Adrenal gland (tissue), 12 donors: ENCODE data around the gene GPR45. TPM values are rescaled to one million over a fixed set of nuclear protein-coding genes. Genes with fewer than 3 reads are reported as not detected.

Experiments
- DNase-seq, 7 donors: peaks; one replicate each; pipeline ENCODE4 v3.0.0-alpha.2; 2019 to 2020
- H3K27ac ChIP-seq, 5 donors: fragments of 200-600 bp; sonication (generic) in 4 of 5; 1 replicate in 3 of 5; 2 replicates in 2 of 5; pipeline versions ENCODE4 v1.5.1 to v1.8.0; 2016 to 2020; ENCODE audit warnings: mild to moderate bottlenecking in 1 of 5
- H3K27me3 ChIP-seq: fragments of 200-600 bp; 2 replicates; pipeline ENCODE4 v1.8.0; 2021
- H3K36me3 ChIP-seq, 2 donors: fragments of 200-600 bp; replicated peaks in 1 of 2; 1 replicate in 1 of 2; 2 replicates in 1 of 2; pipeline versions ENCODE4 v1.5.1 to v1.8.0; 2018 to 2022
- H3K4me1 ChIP-seq, 2 donors: fragments of 200-600 bp; replicated peaks in 1 of 2; 1 replicate in 1 of 2; 2 replicates in 1 of 2; pipeline versions ENCODE4 v1.5.1 to v1.8.0; 2018 to 2021
- H3K4me3 ChIP-seq, 4 donors: fragments of 200-600 bp; sonication (generic) in 3 of 4; one replicate each; pipeline ENCODE4 v1.5.1; 2016 to 2018
- H3K9me3 ChIP-seq, 3 donors: fragments of 200-600 bp; sonication (generic) in 1 of 3; replicated peaks in 1 of 3; 1 replicate in 2 of 3; 2 replicates in 1 of 3; pipeline versions ENCODE4 v1.5.1 to v1.8.0; 2016 to 2021
- POLR2A ChIP-seq, 2 donors: fragments of 450-650 bp; IDR thresholded peaks; one replicate each; pipeline ENCODE4 v1.6.1; 2017; ENCODE audit warnings: antibody characterized with exemption in 2 of 2, mild to moderate bottlenecking in 2 of 2, moderate library complexity in 1 of 2
- WGBS, 4 donors: extraction: QIAGEN DNeasy Blood & Tissue Kit in 2 of 4; methylation state at CpG; one replicate each; pipeline versions ENCODE4 v1.1.5 to v1.1.7; 2013 to 2017; 5-methylcytosine and 5-hydroxymethylcytosine counted together
- intact Hi-C, 2 donors: fragments of 100-400 bp; cut with DNase I; formaldehyde crosslinking; loops; one replicate each; pipeline versions ENCODE4 v1.14.1 to v1.15.0; 2022 to 2023
- polyA plus RNA-seq, 3 donors: library from polyadenylated mRNA; stranded (reverse); fragments of 200-250 nt in 2 of 3; fragments of 350-450 nt in 1 of 3; fragmentation: Illumina TruSeq in 1 of 3; extraction: RNeasy Lipid Tissue Mini Kit (QIAGEN cat#74804) in 1 of 3; gene quantifications; one replicate each; pipeline ENCODE4 v1.2.3, GENCODE V29; 2013 to 2014
- total RNA-seq, 9 donors: library from RNA; depleted of rRNA in 4 of 9; stranded (reverse); fragments of >200 nt in 4 of 9; fragments of 120-200 nt in 1 of 9; fragmentation: NEBNext Ultra II Directional in 1 of 9; extraction: Animal tissue kit (Norgen Biotek cat#: 25700) in 1 of 9; gene quantifications; one replicate each; pipeline versions ENCODE4 v1.1.0 to v1.2.4, GENCODE V29; 2013 to 2023
- TF ChIP-seq, protein P1 (sequence below), 6 experiments: fragments of 450-650 bp in 4 of 6; fragments of 200-600 bp in 2 of 6; sonication (generic) in 1 of 6; IDR thresholded peaks; 1 replicate in 5 of 6; 2 replicates in 1 of 6; pipeline versions ENCODE4 v1.5.1 to v1.8.0; 2016 to 2021; ENCODE audit warnings: antibody characterized with exemption in 6 of 6, mild to moderate bottlenecking in 2 of 6, moderate library complexity in 1 of 6
- donor health status: healthy with polysubstance abuse.
- donor health status: Bipolar disorder and iron deficiency.
- donor health status: DM: yes; HTN: yes; CAD: no.
- donor health status: DM: no; HTN: no; CAD: no.
- donor health status: DM: no; HTN: no; CAD: no.
- donor health status: DM: yes; HTN: yes; CAD: no.

GPR45 gene
- total and polyA plus RNA-seq, 12 donors: 0.14 TPM; not detected in 11

GRCh38 chr2:105290981-105291660 lies 49.6 kb downstream of the GPR45 start:
- TF ChIP-seq, protein P1, sequence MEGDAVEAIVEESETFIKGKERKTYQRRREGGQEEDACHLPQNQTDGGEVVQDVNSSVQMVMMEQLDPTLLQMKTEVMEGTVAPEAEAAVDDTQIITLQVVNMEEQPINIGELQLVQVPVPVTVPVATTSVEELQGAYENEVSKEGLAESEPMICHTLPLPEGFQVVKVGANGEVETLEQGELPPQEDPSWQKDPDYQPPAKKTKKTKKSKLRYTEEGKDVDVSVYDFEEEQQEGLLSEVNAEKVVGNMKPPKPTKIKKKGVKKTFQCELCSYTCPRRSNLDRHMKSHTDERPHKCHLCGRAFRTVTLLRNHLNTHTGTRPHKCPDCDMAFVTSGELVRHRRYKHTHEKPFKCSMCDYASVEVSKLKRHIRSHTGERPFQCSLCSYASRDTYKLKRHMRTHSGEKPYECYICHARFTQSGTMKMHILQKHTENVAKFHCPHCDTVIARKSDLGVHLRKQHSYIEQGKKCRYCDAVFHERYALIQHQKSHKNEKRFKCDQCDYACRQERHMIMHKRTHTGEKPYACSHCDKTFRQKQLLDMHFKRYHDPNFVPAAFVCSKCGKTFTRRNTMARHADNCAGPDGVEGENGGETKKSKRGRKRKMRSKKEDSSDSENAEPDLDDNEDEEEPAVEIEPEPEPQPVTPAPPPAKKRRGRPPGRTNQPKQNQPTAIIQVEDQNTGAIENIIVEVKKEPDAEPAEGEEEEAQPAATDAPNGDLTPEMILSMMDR (IDR thresholded peaks at IDR 0.05): no peak
- TF ChIP-seq POLR2A (IDR thresholded peaks at IDR 0.05): no peak
- WGBS, 4 donors: 87 to 95% (median 93%) methylated on average over 6 of the region's 6 CpGs
- Histone ChIP-seq H3K4me1 (peaks cover 3 to 15% of the 10 kb centered on the region in 2 donors), H3K27ac (no peak overlapping the region), H3K27me3 (no peaks in the 10 kb centered on the region), H3K4me3 (no peak overlapping the region), H3K36me3 (peaks cover 0 to 31% of the 10 kb centered on the region in 2 donors), H3K9me3 (no peaks in the 10 kb centered on the region)
- DNase-seq: no peak
- intact Hi-C loops: loop anchor here in 1 of 2 donors (5.0 kb wide), 1 partner anchor 174 kb away; no protein-coding TSS in a partner anchor

- H3K4me3 ChIP-seq: no peak overlapping the region
- DNase-seq: no peak
- H3K4me1 ChIP-seq: peaks cover 3 to 15% of the 10 kb centered on the region in 2 donors
- 91 to 95% (median 92%) methylated on average over 2 of the region's 2 CpGs for WGBS, 4 donors
- peaks cover 0 to 31% of the 10 kb centered on the region in 2 donors for H3K36me3 ChIP-seq
- no peaks in the 10 kb centered on the region for H3K9me3 ChIP-seq
- intact Hi-C loops: loop anchor here in 1 of 2 donors (5.0 kb wide), 1 partner anchor 175 kb away; no protein-coding TSS in a partner anchor
- TF ChIP-seq, protein P1 (IDR thresholded peaks at IDR 0.05): no peak
- TF ChIP-seq POLR2A (IDR thresholded peaks at IDR 0.05): no peak
- no peaks in the 10 kb centered on the region for H3K27me3 ChIP-seq
- H3K27ac ChIP-seq: no peak overlapping the region
Measured at GRCh38 chr2:105291981-105292380, 50.4 kb downstream of the GPR45 start.

Other genes starting within 250 kb of the GPR45 start
- gene MRPS9, start 203.7 kb upstream of the GPR45 start, total RNA-seq: 10 to 100 TPM; 24.1 to 76.3 (median 34.3) TPM
- 10 to 100 TPM; 45.4 to 69.2 (median 59.1) TPM for gene MRPS9, start 203.7 kb upstream of the GPR45 start, polyA plus RNA-seq
- 10 to 100 TPM; 11.2 to 29.7 (median 24.0) TPM for gene TGFBRAP1, start 88.0 kb downstream of the GPR45 start, total RNA-seq
- gene TGFBRAP1, start 88.0 kb downstream of the GPR45 start, polyA plus RNA-seq: 10 to 100 TPM in 1 of 3 donors, 1 to 10 TPM in 2; 5.1 to 13.7 (median 6.2) TPM
- 10 to 100 TPM in 7 of 9 donors, 1 to 10 TPM in 2; 9.3 to 18.6 (median 15.8) TPM for gene C2orf49, start 95.8 kb downstream of the GPR45 start, total RNA-seq
- gene C2orf49, start 95.8 kb downstream of the GPR45 start, polyA plus RNA-seq: 10 to 100 TPM in 1 of 3 donors, 1 to 10 TPM in 2; 5.9 to 17.8 (median 7.4) TPM
- 100 to 1,000 TPM in 6 of 9 donors, 10 to 100 TPM in 3; 41.2 to 213 (median 135) TPM for gene FHL2, start 157.3 kb downstream of the GPR45 start, total RNA-seq
- 10 to 100 TPM; 43.8 to 54.9 (median 50.8) TPM for gene FHL2, start 157.3 kb downstream of the GPR45 start, polyA plus RNA-seq